Endothelial cell of umbilical vein (primary cell): ENCODE measurements around the gene FREM1. TPM values are rescaled to one million over a fixed set of nuclear protein-coding genes. Genes with fewer than 3 reads are reported as not detected.

Experiments
- BruUV-seq: library from RNA; stranded (reverse); fragments of 400-500 nt; replicated peaks from 2 replicates; lab custom pipeline; 2021; lab: Mats Ljungman, UMichigan
- CTCF ChIA-PET: fragments of 300-600, 350-600 bp; sonication (Branson Sonifier 250); formaldehyde crosslinking; loops from one replicate; lab custom pipeline; 2021; ENCODE audit warnings: antibody characterized with exemption, inconsistent platforms; lab: Charles Lee
- POLR2A ChIA-PET: fragments of 300-600, 350-600 bp; sonication (Branson Sonifier 250); formaldehyde crosslinking; loops from one replicate; lab custom pipeline; 2021; ENCODE audit warnings: antibody characterized with exemption, inconsistent platforms; lab: Charles Lee
- DNase-seq: peaks from one replicate; pipeline ENCODE4 v3.0.0-alpha.2; 2011; ENCODE audit warnings: low read depth, low spot score
- FAIRE-seq: peaks from 2 replicates; lab custom pipeline; 2011; peaks lifted over from hg19 to GRCh38; lab: Jason Lieb, UNC
- H2AFZ ChIP-seq: 2 replicates; pipeline ENCODE4 v1.6.0; 2012; ENCODE audit warnings: low read depth, low read length, control low read depth, inconsistent platforms
- H3K27ac ChIP-seq: 2 replicates; pipeline ENCODE4 v1.5.1; 2011; ENCODE audit warnings: low read depth, mild to moderate bottlenecking, control low read depth, low read length, moderate library complexity; ENCODE audit not compliant: insufficient read depth
- H3K27me3 ChIP-seq, 2 experiments: 2 replicates each; pipeline versions ENCODE4 v1.6.0 to v1.6.1; 2011; ENCODE audit warnings: low read length in 2 of 2, mixed read lengths in 1 of 2; ENCODE audit not compliant: control insufficient read depth in 2 of 2, insufficient read depth in 2 of 2
- H3K36me3 ChIP-seq, 2 experiments: 2 replicates in 1 of 2; 3 replicates in 1 of 2; pipeline ENCODE4 v1.5.1; 2011; ENCODE audit warnings: low read length in 2 of 2, mild to moderate bottlenecking in 1 of 2, moderate library complexity in 1 of 2; ENCODE audit not compliant: control insufficient read depth in 2 of 2, insufficient read depth in 2 of 2; ENCODE audit errors: extremely low read depth in 1 of 2
- H3K4me1 ChIP-seq: 3 replicates; pipeline ENCODE4 v1.5.1; 2011; ENCODE audit warnings: mild to moderate bottlenecking, low read length; ENCODE audit not compliant: control insufficient read depth, insufficient read depth; ENCODE audit errors: extremely low read depth
- H3K4me2 ChIP-seq: 2 replicates; pipeline ENCODE4 v1.6.1; 2011; ENCODE audit warnings: low read length, control low read depth, mixed read lengths; ENCODE audit not compliant: insufficient read depth
- H3K4me3 ChIP-seq, 3 experiments: fragments of 200-600 bp in 1 of 3; sonication (generic), shearing (Covaris generic) in 1 of 3; replicated peaks in 1 of 3; 2 replicates each; pipeline ENCODE4 v1.5.1; 2011 to 2016; ENCODE audit warnings: control low read depth in 3 of 3, low read length in 3 of 3, mild to moderate bottlenecking in 2 of 3, inconsistent platforms in 1 of 3, low read depth in 1 of 3, moderate library complexity in 1 of 3; ENCODE audit not compliant: insufficient read depth in 1 of 3
- H3K79me2 ChIP-seq: 2 replicates; pipeline ENCODE4 v1.6.0; 2012; ENCODE audit warnings: low read length, inconsistent platforms; ENCODE audit not compliant: control insufficient read depth, insufficient read depth
- H3K9ac ChIP-seq: replicated peaks from 2 replicates; pipeline ENCODE3; 2011; ENCODE audit warnings: low read length, control low read depth; ENCODE audit not compliant: insufficient read depth; ENCODE audit errors: extremely low read depth
- H3K9me1 ChIP-seq: replicated peaks from 3 replicates; pipeline ENCODE4 v1.6.0; 2011; ENCODE audit warnings: mild to moderate bottlenecking, low read length; ENCODE audit not compliant: control insufficient read depth, insufficient read depth; ENCODE audit errors: extremely low read depth
- H3K9me3 ChIP-seq: replicated peaks from 2 replicates; pipeline ENCODE4 v1.5.1; 2012; ENCODE audit warnings: low read length, inconsistent platforms; ENCODE audit not compliant: control insufficient read depth, insufficient read depth
- H4K20me1 ChIP-seq: replicated peaks from 2 replicates; pipeline ENCODE3; 2011; ENCODE audit warnings: mild to moderate bottlenecking, low read length; ENCODE audit not compliant: control insufficient read depth, insufficient read depth; ENCODE audit errors: extremely low read depth
- CTCF ChIP-seq, 2 donors: IDR thresholded peaks; 1 replicate in 1 of 2; 2 replicates in 1 of 2; pipeline ENCODE4 v1.5.1; 2011; ENCODE audit warnings: low read length in 2 of 2, mild to moderate bottlenecking in 2 of 2, moderate library complexity in 2 of 2, control low read depth in 1 of 2, inconsistent platforms in 1 of 2, low read depth in 1 of 2; ENCODE audit not compliant: insufficient read depth in 1 of 2; ENCODE audit errors: extremely low read depth in 1 of 2
- EZH2 ChIP-seq: IDR thresholded peaks from 2 replicates; pipeline ENCODE4 v1.6.1; 2012; ENCODE audit warnings: borderline replicate concordance, low read depth, mild to moderate bottlenecking, moderate library complexity, low read length, inconsistent platforms; ENCODE audit not compliant: severe bottlenecking
- FOS ChIP-seq: IDR thresholded peaks from 2 replicates; pipeline ENCODE4 v1.6.1; 2011; ENCODE audit warnings: mild to moderate bottlenecking, low read length, moderate library complexity, borderline replicate concordance; ENCODE audit not compliant: insufficient read depth
- GATA2 ChIP-seq: IDR thresholded peaks from 2 replicates; pipeline ENCODE4 v1.7.0; 2011; ENCODE audit warnings: low read depth, mild to moderate bottlenecking, moderate library complexity, mixed read lengths, low read length; ENCODE audit not compliant: insufficient read length, insufficient read depth
- JUN ChIP-seq: IDR thresholded peaks from 2 replicates; pipeline ENCODE4 v1.6.1; 2011; ENCODE audit warnings: borderline replicate concordance, low read depth; ENCODE audit not compliant: insufficient read length, insufficient read depth
- MAX ChIP-seq: IDR thresholded peaks from 2 replicates; pipeline ENCODE4 v1.6.1; 2011; ENCODE audit not compliant: insufficient read depth, insufficient read length
- MYC ChIP-seq: IDR thresholded peaks from one replicate; pipeline ENCODE4 v1.6.1; 2011; ENCODE audit warnings: mild to moderate bottlenecking, low read depth, low read length
- POLR2A ChIP-seq: IDR thresholded peaks from 2 replicates; pipeline ENCODE4 v1.6.1; 2012; ENCODE audit warnings: low read depth, mild to moderate bottlenecking, control low read depth, low read length
- POLR2AphosphoS5 ChIP-seq: IDR thresholded peaks from 2 replicates; pipeline ENCODE4 v1.6.1; 2012; ENCODE audit warnings: low read depth, mild to moderate bottlenecking, control low read depth, low read length, moderate library complexity; ENCODE audit not compliant: insufficient read depth
- dilution Hi-C: fragments of 300-500 bp; cut with MboI; formaldehyde crosslinking; loops from one replicate; pipeline ENCODE4 v1.15.0; 2019; ENCODE audit warnings: low sequenced_read_pairs; ENCODE audit not compliant: extremely low pct_ligation_motif_present
- intact Hi-C: fragments of 100-400 bp; cut with micrococcal nuclease; formaldehyde crosslinking; loops from one replicate; pipeline ENCODE4 v1.10.0; 2022
- polyA plus RNA-seq, 4 experiments: library from polyadenylated mRNA; depleted of rRNA in 3 of 4; stranded (reverse) in 3 of 4; unstranded in 1 of 4; fragments of >200 nt; gene quantifications; 2 replicates each; pipeline versions ENCODE4 v1.2.1 to v1.2.3, GENCODE V29; 2011 to 2012; ENCODE audit warnings: missing spikeins in 1 of 4
- total RNA-seq: library from RNA; stranded (reverse); gene quantifications from 2 replicates; pipeline ENCODE4 v1.2.3, GENCODE V29; 2021

Gene FREM1
- total and polyA plus RNA-seq, 2 donors (not counting 3 experiments of a cell fraction or from before 2014, with no cell fraction given), result 0.10 to 0.29 TPM

GRCh38 chr9:14912859-14913258 lies 2.6 kb upstream of the FREM1 start:
- H3K27me3 ChIP-seq, result peaks cover 0 to 2% of the 10 kb centered on the region in 2 experiments
- ChIA-PET POLR2A (no interaction called here), CTCF (no interaction called here)
- BruUV-seq, result no TSS peak
- dilution Hi-C loops, result no loop called here
- no peaks in the 10 kb centered on the region for H3K9me3 ChIP-seq
- no peaks in the 10 kb centered on the region for H3K4me1 ChIP-seq
- no peaks in the 10 kb centered on the region for H4K20me1 ChIP-seq
- H2AFZ ChIP-seq, result no peak overlapping the region
- H3K4me2 ChIP-seq, result no peak overlapping the region
- FAIRE-seq (no peak), DNase-seq (no peak)
- no peak overlapping the region for H3K9ac ChIP-seq
- H3K27ac ChIP-seq, result no peak overlapping the region
- H3K9me1 ChIP-seq, result no peaks in the 10 kb centered on the region
- no peak overlapping the region for H3K4me3 ChIP-seq
- H3K79me2 ChIP-seq, result no peaks in the 10 kb centered on the region
- TF ChIP-seq MAX, result no peak
- intact Hi-C loops, result no loop called here
- H3K36me3 ChIP-seq, result no peaks in the 10 kb centered on the region

- TF ChIP-seq POLR2AphosphoS5, result no peak
- TF ChIP-seq MYC, result no peak
- no peak for TF ChIP-seq CTCF (IDR thresholded peaks at IDR 0.05; ENCODE audit: extremely low read depth in 1 of 2, insufficient read depth in 1 of 2, low read depth in 1 of 2, low read length in 2 of 2)
- no peak for TF ChIP-seq MAX
- no peak for TF ChIP-seq EZH2
- no peak for TF ChIP-seq GATA2
- TF ChIP-seq FOS, result no peak
- TF ChIP-seq JUN, result no peak
- TF ChIP-seq POLR2A, result no peak
- H4K20me1 ChIP-seq, result no peaks in the 10 kb centered on the region
- no peak overlapping the region for H2AFZ ChIP-seq
- H3K4me1 ChIP-seq, result no peaks in the 10 kb centered on the region
- ChIA-PET POLR2A (no interaction called here), CTCF (interaction anchor here (1.2 kb wide), 1 partner anchor 14 kb away, joined by 3 read pairs; no protein-coding TSS in a partner anchor)
- H3K4me3 ChIP-seq, result no peak overlapping the region
- dilution Hi-C loops (no loop called here), intact Hi-C loops (no loop called here)
- H3K27ac ChIP-seq, result no peak overlapping the region
- no peak overlapping the region for H3K4me2 ChIP-seq
- no peaks in the 10 kb centered on the region for H3K79me2 ChIP-seq
- no peaks in the 10 kb centered on the region for H3K36me3 ChIP-seq
- no peak for DNase-seq
- BruUV-seq, result no TSS peak
- no peak for FAIRE-seq
- H3K9me3 ChIP-seq, result no peaks in the 10 kb centered on the region
- no peaks in the 10 kb centered on the region for H3K9me1 ChIP-seq
- H3K27me3 ChIP-seq, result peaks cover 0 to 2% of the 10 kb centered on the region in 2 experiments
- H3K9ac ChIP-seq, result no peak overlapping the region
Measured at GRCh38 chr9:14911046-14911445, 818 bp upstream of the FREM1 start.
